BLaER1 (cell line): ENCODE results near the gene REPS1.
"Not testable (repeated sequence)": the region's sequence is repeated elsewhere in the genome, so short reads cannot be mapped to it uniquely, and the experiment has no call there.

ENCODE experiments used
- H3K27ac ChIP-seq: shearing (Covaris generic); formaldehyde crosslinking; 2 replicates; pipeline ENCODE4 v1.8.1; 2022
- H3K27me3 ChIP-seq: shearing (Covaris generic); formaldehyde crosslinking; 2 replicates; pipeline ENCODE4 v1.8.1; 2022
- H3K36me3 ChIP-seq: shearing (Covaris generic); formaldehyde crosslinking; 2 replicates; pipeline ENCODE4 v1.8.1; 2022
- H3K4me1 ChIP-seq: shearing (Covaris generic); formaldehyde crosslinking; 2 replicates; pipeline ENCODE4 v1.8.1; 2022
- H3K4me2 ChIP-seq: shearing (Covaris generic); formaldehyde crosslinking; 2 replicates; pipeline ENCODE4 v1.8.1; 2022
- H3K4me3 ChIP-seq: shearing (Covaris generic); formaldehyde crosslinking; 2 replicates; pipeline ENCODE4 v1.8.1; 2022
- H3K9ac ChIP-seq: shearing (Covaris generic); formaldehyde crosslinking; 2 replicates; pipeline ENCODE4 v1.8.1; 2022
- H3K9me3 ChIP-seq: shearing (Covaris generic); formaldehyde crosslinking; 2 replicates; pipeline ENCODE4 v1.8.1; 2022
- H4K20me1 ChIP-seq: shearing (Covaris generic); formaldehyde crosslinking; 2 replicates; pipeline ENCODE4 v1.8.1; 2022
- Cebpa-rat ChIP-seq: shearing (Covaris generic); IDR thresholded peaks from 2 replicates; pipeline ENCODE4 v1.8.1; 2022

REPS1 gene

DNA sequence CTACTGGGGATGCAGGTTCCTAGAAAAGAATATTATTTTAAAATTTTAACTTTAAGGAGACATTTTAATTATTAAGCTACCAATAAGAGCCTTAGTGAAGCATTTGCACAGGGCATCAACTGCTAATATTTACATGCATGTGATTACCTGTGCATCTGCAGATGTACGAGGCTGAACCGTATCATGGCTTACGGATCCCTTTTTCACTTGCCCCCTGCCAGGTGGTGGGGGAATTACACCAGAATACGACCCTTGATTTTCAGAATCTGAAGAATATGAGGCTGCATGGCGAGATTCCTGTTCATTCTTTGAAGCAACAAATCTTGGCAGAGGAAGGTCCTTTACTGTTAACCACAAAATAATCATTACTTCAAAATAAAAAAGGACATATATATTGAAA lies 42.7 kb downstream of the REPS1 start:
- Histone ChIP-seq H3K4me2 (no peak overlapping the region), H3K27ac (no peak overlapping the region), H3K4me1 (peaks cover 12% of the 10 kb centered on the region), H3K36me3 (peaks cover 58% of the 10 kb centered on the region), H3K27me3 (no peaks in the 10 kb centered on the region), H3K4me3 (no peak overlapping the region), H3K9me3 (no peaks in the 10 kb centered on the region), H3K9ac (no peak overlapping the region), H4K20me1 (peaks cover 47% of the 10 kb centered on the region)
- no peak for TF ChIP-seq Cebpa-rat

DNA sequence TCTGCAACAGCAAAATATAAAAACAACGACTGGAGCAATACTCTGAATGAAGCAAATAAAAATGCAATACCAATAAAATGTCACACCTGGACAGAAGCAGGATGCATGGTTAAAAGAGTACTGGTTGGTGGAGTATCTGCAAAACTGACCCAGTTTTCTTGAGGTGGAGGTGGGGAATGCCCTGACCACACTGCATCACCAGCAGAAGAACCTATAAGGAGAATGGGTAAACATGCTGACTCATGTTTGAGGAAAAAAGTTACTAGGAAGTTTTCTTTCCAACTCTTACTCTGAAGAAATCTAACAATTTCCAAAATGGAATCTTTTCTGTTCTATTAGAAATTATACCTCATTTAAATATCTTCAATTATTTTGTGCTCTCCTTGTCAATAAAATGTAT lies 43.6 kb downstream of the REPS1 start:
- no peak overlapping the region for H3K4me3 ChIP-seq
- no peaks in the 10 kb centered on the region for H3K27me3 ChIP-seq
- peaks cover 12% of the 10 kb centered on the region for H3K4me1 ChIP-seq
- H3K9ac ChIP-seq = no peak overlapping the region
- H3K4me2 ChIP-seq = no peak overlapping the region
- peaks cover 65% of the 10 kb centered on the region for H3K36me3 ChIP-seq
- H3K9me3 ChIP-seq = no peaks in the 10 kb centered on the region
- TF ChIP-seq Cebpa-rat = no peak
- peaks cover 38% of the 10 kb centered on the region for H4K20me1 ChIP-seq
- H3K27ac ChIP-seq = no peak overlapping the region

DNA sequence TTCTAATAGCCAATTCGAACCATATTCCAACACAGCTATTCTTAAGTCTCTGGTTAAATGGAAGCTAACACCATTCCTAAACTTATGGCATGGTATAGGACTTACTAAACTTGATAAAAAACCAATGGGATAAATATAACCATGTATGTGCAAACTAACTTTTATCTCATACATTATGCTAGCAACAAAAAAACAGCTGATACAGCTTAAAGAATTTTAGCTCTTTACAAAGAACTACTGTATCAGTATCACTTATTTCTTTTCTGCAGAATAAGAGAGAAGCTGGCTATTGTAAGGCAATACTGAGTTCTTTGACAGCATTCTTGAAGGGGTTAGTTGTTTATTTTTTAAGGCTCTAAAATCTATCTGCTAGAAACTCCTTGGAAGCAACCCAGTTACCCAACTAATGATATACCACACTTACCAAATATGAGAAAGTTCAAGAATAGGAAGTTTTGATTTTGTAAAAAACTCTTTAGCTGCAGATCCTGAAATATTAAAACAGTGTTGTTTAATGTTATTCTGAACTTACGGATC lies 44.9 kb downstream of the REPS1 start:
- H3K36me3 ChIP-seq = peaks cover 78% of the 10 kb centered on the region
- H3K4me1 ChIP-seq = peaks cover 12% of the 10 kb centered on the region
- no peak overlapping the region for H3K4me3 ChIP-seq
- peaks cover 26% of the 10 kb centered on the region; the same call in 1 of the 2 replicates for H4K20me1 ChIP-seq
- H3K4me2 ChIP-seq = no peak overlapping the region
- H3K9me3 ChIP-seq = no peaks in the 10 kb centered on the region
- TF ChIP-seq Cebpa-rat = no peak
- H3K9ac ChIP-seq = no peak overlapping the region
- H3K27me3 ChIP-seq = no peaks in the 10 kb centered on the region
- H3K27ac ChIP-seq = no peak overlapping the region

DNA sequence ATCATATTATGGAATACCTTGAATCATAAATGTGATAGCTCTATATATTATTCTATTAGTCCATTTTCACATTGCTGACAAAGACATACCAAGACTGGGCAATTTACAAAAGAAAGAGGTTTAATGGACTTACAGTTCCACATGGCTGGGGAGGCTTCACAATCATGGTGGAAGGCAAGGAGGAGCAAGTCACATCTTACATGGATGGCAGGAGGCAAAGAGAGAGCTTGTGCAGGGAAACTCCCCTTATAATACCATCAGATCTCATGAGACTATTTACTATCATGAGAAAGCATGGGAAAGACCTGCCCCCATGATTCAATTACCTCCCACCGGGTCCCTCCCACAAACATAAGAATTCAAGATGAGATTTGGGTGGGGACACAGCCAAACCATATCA lies 51.2 kb downstream of the REPS1 start:
- H3K9ac ChIP-seq, H3K27ac ChIP-seq, H3K4me1 ChIP-seq, H3K4me2 ChIP-seq, H3K27me3 ChIP-seq, H3K4me3 ChIP-seq, H4K20me1 ChIP-seq: not testable (repeated sequence)
- peaks cover 14% of the 10 kb centered on the region for H3K9me3 ChIP-seq
- peaks cover 74% of the 10 kb centered on the region for H3K36me3 ChIP-seq

DNA sequence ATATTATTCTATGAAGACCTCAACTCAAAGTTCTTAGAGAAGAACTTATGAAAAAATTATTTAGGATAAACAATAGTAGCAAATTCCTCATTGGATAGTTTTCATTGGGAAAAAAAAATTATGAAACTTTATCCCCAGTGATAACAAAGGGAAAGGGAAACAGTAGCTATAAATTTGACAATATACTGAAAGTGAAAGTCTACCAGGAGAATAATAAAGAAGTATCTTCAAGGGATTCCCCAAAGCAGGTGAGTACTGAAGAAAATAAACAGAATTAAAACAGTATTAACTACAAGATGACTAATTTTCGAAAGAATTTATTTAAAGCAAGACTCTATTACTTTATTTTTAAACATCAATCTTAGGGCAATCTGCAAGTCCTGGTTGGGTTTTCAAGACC lies 56.4 kb downstream of the REPS1 start:
- Histone ChIP-seq H3K9ac (no peak overlapping the region), H3K27me3 (no peaks in the 10 kb centered on the region), H3K4me2 (no peak overlapping the region), H3K4me3 (no peak overlapping the region), H3K27ac (no peak overlapping the region), H3K36me3 (peaks cover 40% of the 10 kb centered on the region), H3K9me3 (peaks cover 2% of the 10 kb centered on the region; the same call in 1 of the 2 replicates), H3K4me1 (no peaks in the 10 kb centered on the region), H4K20me1 (no peaks in the 10 kb centered on the region)
- no peak for TF ChIP-seq Cebpa-rat

DNA sequence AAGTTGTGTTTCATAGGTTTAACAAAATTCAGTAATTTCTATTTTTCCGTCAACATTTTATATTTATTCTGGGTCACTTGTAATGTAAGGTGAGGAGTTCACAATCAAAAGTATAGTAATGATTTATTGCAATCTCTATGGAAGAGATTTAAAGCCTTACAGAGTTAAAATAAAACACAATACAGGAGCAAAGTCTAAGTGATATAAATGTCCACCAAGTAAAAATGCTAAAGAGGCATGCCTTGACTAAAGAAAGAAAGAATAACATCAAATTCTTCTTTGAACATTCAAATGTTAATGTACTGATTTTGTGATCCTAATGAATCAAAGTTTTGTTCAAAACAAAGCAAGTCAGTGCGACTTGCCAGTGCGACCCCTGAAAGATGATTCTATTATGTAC lies 61.5 kb downstream of the REPS1 start:
- H3K36me3 ChIP-seq = peaks cover 35% of the 10 kb centered on the region

DNA sequence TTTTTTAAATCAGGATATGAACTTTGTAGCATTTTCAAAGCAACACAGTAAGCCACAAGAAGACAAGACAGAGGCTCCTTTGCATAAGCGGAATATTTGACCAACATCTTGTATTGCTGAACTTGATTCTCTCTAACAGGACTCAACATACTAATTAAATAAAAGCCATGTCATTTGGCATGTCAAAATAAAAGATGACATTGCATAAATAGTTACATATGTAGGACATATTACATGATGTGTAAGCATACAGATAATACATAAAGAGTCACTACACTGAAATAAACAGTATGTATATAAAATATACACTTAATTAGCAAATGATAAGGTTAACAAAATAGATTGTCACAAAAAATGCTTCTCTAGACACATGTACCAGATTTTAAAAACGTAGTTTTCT lies 62.2 kb downstream of the REPS1 start:
- Histone ChIP-seq H3K36me3 (peaks cover 43% of the 10 kb centered on the region), H3K9ac (no peak overlapping the region), H3K4me2 (no peak overlapping the region), H4K20me1 (no peaks in the 10 kb centered on the region), H3K4me1 (no peaks in the 10 kb centered on the region), H3K27me3 (no peaks in the 10 kb centered on the region), H3K27ac (no peak overlapping the region), H3K9me3 (no peaks in the 10 kb centered on the region), H3K4me3 (no peak overlapping the region)
- TF ChIP-seq Cebpa-rat = no peak

More for the DNA sequence above, 61.5 kb downstream of the REPS1 start:
- Histone ChIP-seq H3K9me3 (no peaks in the 10 kb centered on the region), H3K27me3 (no peaks in the 10 kb centered on the region), H3K4me1 (no peaks in the 10 kb centered on the region), H3K4me2 (no peak overlapping the region), H3K27ac (no peak overlapping the region), H3K4me3 (no peak overlapping the region), H4K20me1 (no peaks in the 10 kb centered on the region), H3K9ac (no peak overlapping the region)
- TF ChIP-seq Cebpa-rat = no peak

DNA sequence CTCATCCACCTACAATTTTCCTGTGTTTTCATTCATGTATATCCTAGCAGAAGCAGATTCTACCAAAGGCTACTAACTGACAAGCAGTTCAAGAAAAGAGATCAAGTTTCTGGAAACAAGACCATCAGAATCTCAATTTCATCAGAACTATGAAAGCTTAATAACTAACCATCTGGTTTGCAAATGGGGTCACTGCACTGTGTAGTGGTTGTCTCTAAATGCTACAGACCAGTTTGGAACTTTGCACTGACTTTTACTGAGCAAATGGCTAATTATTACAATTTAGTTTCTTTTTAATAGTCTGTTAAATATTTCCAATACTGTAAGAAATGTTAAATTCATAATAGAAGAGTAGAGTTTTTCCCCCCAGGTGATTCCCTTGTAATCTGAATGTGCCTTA lies 64.5 kb downstream of the REPS1 start:
- no peaks in the 10 kb centered on the region for H3K27me3 ChIP-seq
- H3K4me3 ChIP-seq = no peak overlapping the region
- no peak overlapping the region for H3K9ac ChIP-seq
- H3K4me1 ChIP-seq = no peaks in the 10 kb centered on the region
- no peak overlapping the region for H3K27ac ChIP-seq
- no peaks in the 10 kb centered on the region for H4K20me1 ChIP-seq
- no peak for TF ChIP-seq Cebpa-rat
- H3K4me2 ChIP-seq = no peak overlapping the region
- no peaks in the 10 kb centered on the region for H3K9me3 ChIP-seq
- H3K36me3 ChIP-seq = peaks cover 47% of the 10 kb centered on the region

DNA sequence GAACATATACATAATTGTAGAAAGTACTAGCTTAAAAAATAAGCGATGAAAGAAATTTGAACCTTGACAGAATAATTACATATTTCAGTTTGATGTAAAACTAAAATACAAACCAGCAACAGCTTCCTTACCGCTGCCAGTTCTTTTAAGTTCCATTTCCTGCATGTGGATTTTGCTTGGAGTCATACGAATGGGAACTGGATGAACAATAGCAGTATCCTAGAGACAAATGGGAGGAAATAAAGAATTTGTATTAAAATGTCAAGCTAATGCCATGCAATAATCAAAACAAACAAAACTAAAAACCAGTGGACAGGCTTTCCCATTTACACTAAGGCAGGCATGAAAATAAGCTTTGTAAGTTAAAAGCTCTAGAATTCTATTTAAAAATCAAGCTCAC lies 67.1 kb downstream of the REPS1 start:
- Histone ChIP-seq H3K9ac (no peak overlapping the region), H3K9me3 (no peaks in the 10 kb centered on the region), H3K36me3 (peaks cover 61% of the 10 kb centered on the region), H3K27ac (no peak overlapping the region), H3K4me1 (no peaks in the 10 kb centered on the region), H3K4me2 (no peak overlapping the region), H3K27me3 (no peaks in the 10 kb centered on the region), H3K4me3 (no peak overlapping the region), H4K20me1 (no peaks in the 10 kb centered on the region)
- no peak for TF ChIP-seq Cebpa-rat

DNA sequence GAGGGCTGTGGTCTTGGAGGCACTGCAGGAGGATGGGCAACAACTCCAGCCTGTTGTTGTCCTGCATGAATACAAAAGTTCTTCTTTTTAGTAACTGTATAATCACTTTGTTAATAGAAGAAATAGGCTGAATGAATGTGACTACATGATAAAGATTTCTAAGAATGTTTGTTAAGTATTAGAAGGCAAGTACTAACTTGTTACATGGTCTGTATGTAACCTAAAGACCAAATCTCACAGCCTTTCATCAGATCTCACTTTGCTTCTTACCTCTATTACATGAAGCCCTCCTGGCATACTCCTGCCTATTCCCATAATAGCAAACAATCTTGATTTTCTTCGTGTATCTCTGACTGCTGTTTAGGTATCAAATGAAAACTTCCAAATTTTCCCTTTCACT lies 73.4 kb downstream of the REPS1 start:
- Histone ChIP-seq H3K27ac (no peak overlapping the region), H3K4me3 (no peak overlapping the region), H3K4me2 (no peak overlapping the region), H4K20me1 (no peaks in the 10 kb centered on the region), H3K9ac (no peak overlapping the region), H3K36me3 (peaks cover 90% of the 10 kb centered on the region), H3K27me3 (no peaks in the 10 kb centered on the region), H3K9me3 (no peaks in the 10 kb centered on the region; the same call in 1 of the 2 replicates), H3K4me1 (peaks cover 7% of the 10 kb centered on the region)
- TF ChIP-seq Cebpa-rat = no peak

DNA sequence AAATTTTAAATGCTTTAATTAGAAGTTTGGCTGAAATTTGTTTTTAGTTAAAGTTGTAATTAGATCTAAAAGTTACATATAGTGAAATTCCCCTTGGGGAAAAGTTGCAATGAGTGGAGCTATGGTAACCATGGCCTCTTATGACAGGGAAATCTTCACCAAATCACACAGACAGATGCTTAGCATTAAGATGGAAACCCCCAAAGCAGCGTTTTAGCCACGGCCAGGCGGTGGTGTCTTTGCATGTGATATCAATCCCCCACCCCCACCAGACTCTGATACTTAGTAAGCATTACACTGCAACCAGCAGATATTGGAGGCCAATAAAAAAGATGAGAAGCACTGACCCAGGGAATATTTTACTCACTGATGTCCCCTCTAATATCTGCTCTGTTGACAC lies 75.7 kb downstream of the REPS1 start:
- no peaks in the 10 kb centered on the region; the same call in 1 of the 2 replicates for H3K9me3 ChIP-seq
- peaks cover 94% of the 10 kb centered on the region for H3K36me3 ChIP-seq
- no peak for TF ChIP-seq Cebpa-rat
- H3K4me3 ChIP-seq = no peak overlapping the region
- H3K4me2 ChIP-seq = no peak overlapping the region
- H3K27ac ChIP-seq = no peak overlapping the region
- no peaks in the 10 kb centered on the region for H3K27me3 ChIP-seq
- H4K20me1 ChIP-seq = no peaks in the 10 kb centered on the region
- no peak overlapping the region for H3K9ac ChIP-seq
- H3K4me1 ChIP-seq = peaks cover 12% of the 10 kb centered on the region
